CD4-positive, alpha-beta T cell treated with Interleukin-10 for 1 hour (primary cell): ENCODE measurements around the gene KIF26A.

Source experiments
- DNase-seq: peaks from one replicate; pipeline ENCODE4 v3.0.0-alpha.2; 2020

Gene KIF26A

DNA sequence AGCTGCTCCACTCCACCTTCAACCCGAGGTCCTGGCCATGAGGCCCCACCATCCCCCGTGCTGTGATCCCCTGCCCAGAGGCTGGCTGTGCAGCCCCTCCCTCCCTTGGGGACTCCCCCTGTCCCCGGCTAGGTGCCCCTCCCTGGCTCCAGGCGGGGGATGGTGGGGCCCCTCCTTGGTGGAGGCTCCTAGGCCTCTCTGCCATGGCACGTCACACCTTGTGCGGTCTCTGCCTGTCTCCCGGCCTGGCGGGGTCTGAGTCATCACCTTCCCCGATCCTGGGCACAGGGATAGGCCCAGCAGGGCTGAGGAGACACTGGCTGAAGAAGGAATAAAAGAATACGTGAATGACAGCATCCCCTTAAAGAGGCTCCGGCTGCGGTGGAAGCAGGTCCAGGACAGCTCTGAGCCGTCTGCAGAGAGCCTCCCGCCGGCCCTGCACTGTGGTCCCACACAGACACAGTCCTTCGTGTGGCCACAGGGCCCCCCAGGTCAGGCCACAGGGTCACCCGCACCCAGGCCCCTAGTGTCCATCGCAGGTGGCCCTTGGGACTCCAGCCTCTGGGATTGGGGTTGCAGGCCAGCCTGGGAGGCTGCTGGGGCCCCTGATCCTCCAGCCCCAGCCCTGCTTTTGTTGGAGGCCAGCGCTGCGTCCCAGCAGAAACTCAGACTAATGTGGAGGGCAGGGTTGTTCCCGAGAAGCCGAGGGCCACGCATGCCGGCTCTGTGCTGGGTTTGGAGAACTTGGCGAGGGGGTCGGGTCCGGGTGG, 43.6 kb downstream of the KIF26A start:
- no peak for DNase-seq

DNA sequence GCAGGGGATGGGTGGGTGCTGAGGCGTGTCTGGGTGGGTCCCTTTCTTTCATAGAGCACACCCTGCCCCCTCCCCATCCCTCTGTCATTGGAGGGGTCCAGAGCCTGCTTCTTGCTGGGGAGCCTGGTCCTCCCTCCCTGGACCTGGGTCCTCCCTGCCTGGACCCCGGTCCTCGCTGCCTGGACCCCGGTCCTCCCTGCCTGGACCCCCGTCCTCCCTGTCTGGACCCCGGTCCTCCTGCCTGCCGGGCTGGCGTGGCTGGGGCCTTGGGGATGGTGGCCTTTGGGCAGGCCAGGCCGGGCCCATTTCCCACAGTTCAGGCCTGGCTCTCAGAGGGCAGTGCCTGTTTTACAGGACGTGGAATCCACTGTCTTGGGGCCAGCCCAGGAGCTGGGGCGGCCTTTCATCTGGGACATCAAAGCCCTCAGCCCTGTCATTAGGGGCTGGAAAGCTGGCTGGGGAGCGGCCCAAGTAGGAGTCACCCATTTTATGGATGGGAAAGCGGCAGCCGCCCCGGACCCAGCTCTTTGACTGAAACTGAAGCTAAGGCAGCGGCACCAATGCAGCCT, 44.6 kb downstream of the KIF26A start:
- no peak for DNase-seq

DNA sequence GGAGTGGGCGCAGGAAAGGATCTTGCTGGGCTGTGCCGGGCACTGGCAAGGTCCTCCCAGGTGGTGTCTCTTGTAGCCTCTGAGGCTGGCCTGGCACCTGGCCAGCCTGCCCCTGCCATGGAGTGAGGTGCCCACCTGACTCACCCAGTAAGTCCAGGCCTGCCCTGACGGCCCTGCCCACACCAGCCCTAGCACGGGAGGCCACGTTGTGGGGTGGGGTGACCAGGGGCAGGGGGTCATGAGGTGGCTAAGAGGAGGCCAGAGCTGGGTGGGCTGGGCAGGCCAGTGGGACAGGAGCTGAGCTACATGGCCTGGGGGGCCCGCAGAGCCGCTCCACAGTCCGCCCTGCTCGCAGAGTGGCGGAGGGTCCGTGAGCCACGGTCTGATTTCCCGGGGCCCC, 45.4 kb downstream of the KIF26A start:
- DNase-seq: no peak

DNA sequence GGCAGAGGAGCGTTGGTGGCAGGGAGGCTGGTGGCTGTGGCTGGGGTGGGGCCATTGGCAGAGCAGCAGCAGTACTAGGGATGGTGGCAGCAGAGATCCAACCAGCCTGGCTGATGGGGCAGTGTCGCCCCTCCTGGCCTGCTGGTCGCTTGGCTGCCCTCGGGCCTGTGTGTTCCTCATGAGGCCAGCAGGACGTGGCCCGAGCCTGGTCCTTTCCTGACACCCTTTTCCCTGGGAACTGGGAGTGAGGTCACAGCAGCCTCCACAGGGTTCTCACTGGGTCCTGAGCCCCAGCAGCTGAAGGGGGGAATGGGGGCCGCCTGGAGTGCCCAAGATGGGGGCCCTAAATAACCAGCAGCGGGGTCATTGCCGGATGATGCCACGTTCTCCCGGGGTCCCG, 46.1 kb downstream of the KIF26A start:
- no peak for DNase-seq

DNA sequence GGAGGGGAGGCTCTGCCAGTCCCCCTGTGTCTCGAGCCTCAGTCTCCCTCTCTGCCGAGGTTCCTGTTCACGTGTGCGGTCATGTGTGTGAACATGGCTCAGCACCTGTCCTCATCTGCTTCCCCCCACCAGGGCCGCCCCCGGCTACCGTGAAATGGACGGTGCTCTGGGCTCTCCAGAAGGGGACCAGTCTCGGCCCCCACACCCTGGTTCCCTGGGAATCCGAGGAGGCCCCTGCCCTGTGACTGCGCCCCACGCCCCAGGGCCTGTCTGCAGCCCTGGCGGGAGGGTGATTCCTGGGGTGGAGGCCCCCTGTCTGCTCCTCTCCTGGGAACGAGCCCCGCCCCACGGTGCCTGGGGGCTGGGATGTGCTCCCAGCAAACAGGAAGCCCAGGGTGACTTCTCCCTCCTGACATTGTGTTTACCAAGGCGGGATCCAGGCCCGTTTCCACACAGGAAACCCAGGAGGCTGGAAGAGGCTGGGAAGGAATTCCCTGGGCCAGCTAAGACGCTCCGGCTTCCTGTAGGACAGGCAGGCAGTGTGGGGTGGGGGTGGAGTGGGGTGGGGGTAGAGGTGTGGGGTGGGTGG, 46.6 kb downstream of the KIF26A start:
- no peak for DNase-seq

DNA sequence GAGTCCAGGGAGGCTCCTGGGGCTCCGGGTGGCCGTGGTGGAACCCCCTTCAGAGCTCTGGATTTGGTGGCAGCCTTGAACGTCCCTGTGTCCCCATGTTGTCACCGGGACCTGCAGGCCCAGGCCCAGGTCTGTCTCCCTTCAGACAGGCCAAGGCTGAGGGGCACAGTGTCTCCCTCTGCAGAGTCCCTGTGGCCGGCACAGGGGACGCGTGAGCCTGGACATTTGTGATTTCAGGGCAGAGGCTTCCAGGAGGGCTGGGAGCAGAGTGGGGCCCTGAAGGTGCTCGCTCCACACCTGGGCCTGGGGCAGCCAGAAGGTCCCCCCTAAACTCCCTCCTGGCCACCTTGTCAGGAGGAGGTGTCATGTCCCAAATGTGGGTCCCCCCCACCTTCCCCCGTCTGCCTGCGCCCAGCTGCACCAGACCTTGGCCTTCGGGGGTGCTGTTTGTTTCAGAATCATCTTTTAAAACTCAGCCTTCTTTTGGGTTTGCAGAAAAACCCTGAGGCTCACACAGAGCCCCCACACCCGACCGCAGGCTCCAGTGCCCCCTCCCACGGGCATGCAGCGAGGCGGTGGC, 47.6 kb downstream of the KIF26A start:
- DNase-seq: no peak

DNA sequence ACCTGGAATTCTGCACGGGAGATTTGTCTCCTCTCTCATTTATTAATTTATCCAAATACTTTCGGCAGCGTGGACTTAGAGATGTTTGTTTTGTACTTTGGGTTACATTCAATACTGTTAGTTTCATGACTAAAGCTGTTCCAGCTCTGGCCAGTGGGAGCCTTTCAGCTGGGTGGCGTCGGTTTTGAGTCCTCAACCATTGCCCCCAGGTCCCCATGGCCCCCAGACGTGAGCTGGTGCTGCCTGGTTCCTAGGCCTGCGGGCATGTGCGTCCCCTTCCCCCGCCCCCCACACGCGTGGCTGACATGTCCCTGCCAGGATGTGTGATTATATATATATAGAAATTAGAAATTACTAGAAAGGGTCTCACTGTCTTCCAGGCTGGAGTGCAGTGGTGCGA, 48.2 kb downstream of the KIF26A start:
- DNase-seq: no peak

DNA sequence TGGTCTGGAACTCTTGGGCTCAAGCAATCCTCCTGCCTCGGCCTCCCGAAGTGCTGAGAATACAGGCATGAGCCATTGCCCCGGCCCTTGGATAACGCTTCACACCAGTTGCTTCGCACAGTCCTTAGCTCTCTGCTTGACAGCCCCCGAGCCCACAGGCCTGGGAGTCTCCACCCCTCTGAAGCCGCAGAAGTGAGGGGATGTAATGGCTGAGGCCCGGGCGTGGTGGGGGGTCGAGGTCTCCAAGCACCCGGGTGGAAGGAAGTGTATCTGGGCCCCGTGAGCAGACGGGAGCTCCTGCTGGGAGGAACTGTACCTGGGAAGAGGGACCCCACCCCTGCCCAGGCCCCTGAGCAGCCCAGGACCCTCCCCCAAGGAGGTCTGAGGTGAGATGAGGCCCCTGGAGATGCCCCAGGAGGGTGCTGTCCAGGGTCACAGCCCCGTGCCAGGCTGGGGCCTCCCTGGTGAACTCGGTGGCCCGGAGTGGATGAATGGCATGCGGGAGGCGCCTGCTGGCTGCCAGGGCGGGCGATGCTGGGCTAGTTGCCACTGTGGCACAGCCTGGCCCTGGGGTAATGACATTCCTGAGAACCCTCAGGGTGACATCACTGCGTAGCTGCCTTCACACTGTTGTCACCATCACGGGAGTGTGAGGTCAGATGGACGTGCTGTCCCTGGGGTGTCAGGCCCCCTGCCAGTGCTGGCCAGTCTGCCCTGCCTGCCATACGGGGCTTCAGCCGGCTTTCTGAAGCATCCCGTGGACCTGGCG, 48.9 kb downstream of the KIF26A start:
- no peak for DNase-seq

DNA sequence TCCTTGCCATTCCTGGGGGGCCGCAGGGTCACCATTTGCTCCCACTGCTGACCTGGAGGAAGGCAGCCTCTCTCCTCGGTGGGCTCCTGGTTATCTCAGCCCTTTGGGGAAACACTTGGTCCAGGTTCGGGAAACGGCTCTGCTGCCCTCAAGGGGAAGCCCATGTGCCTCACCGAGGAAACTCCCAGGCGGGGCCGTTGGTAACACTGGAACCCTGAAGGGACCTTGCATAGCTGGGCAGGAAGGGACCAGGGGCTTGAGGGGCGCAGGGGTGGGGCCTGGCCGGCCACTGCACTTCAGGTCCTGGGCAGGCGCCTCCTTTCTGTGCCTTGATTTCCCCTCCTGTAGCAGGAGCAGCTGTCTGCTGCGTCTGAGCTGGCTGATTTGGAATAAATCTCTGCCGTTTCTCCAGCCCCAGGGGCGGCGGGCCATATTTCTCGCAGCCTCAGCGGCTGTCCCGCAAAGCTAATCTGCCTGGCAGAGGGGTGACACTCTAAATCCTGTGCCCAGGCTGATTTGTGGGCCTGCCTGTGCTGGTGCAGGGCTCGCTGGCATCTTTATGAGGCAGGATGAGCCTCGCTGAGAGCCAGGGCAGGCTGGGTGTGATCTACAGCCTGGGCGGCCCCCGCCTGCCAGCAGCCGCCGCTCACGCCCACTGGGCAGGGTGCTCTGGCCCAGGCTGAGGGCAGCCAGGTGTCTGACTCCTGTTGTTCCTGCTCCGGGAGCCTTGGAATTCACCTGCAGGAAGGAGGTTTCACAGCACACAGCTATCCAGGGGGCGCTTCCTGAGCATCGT, 49.7 kb downstream of the KIF26A start:
- DNase-seq: no peak

DNA sequence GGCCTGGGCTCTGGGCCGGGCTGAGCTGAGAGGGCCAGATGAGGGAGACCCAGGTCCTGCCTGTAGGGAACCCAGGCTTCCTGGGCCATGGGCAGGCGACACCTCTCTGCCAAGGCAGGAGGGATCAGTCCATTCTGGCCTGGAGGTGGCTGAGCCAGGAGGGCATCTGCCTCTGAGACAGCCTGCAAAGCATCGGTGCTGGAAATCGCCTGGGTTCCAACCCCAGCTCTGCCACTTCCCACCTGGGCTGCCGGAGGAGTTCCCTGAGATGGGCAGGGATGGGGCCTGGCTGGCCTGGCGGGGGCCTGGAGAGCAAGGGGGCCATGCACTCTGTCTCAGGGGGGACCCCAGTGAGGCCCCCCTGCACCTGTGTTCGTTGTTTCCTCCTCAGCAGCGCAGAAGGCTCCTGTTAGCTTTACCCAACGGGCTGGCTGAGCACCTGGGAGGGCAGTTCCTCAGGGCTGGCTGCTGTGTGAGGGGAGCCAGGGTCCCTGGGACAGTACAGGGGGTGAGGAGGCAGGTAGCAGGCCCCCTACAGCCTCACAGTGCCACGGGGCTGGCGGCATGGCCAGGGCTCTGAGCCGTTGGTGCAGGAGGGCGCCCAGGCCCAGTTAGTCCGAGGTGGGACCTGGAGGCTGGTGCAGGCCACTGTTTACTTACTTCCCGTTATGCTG, 50.5 kb downstream of the KIF26A start:
- no peak for DNase-seq

DNA sequence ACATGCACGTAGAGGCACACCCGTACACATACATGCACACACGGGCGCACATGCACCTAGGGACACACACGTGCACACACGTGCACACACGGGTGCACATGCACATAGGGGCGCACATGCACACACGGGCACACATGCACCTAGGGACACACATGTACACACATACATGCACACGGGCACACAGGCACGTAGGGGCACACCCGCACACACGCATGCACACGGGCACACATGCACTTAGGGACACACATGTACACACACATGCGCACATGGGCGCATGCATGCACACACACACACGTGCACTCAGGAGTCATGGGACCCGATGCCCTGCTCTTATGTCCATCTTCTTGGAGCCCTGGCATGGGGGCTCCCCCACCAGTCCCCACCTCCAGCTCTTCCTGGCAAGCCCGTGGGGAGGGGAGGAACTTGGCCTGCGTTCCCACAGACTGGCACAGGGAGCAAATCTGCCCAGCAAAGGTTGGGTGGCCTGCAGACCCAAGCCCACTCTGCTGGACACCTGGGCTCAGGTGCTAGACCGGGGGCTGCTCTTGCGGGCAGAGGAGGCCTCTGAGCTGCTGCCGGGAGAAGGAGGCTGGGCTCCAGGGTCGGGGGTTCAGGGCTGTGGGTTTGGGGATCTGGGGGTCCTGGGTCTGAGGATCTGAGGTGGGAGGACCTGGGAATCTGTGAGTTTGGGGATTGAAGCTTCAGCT, 51.4 kb downstream of the KIF26A start:
- no peak for DNase-seq

DNA sequence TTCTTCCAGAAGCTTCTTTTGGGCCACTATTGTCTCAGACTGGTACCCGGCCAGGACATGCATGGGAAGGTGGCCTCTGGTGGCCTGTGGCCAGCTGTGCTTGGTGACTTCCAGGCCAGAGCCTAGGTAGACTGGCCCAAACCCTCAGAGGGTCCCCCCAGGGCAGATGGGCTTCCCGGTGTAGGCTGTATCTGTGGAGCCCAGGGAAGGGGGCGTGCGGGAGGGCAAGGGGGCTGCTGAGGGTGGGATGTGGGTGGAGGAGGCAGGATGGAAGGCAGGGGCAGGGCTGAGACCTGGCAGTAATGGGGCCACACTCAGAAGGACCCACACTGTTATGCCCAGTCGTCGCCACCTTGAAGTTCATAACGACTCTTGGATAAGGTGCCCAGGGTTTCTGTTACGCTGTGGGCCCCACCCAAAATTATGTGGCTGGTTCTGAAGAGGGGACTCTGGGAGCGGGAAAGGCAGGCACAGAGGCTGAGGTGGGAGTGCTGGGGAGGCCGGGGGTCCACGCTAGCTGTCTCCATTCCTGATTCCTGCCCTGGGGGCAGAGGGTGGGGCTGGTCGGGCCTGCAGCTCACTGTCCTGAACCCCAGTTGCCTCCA, 52.1 kb downstream of the KIF26A start:
- no peak for DNase-seq

DNA sequence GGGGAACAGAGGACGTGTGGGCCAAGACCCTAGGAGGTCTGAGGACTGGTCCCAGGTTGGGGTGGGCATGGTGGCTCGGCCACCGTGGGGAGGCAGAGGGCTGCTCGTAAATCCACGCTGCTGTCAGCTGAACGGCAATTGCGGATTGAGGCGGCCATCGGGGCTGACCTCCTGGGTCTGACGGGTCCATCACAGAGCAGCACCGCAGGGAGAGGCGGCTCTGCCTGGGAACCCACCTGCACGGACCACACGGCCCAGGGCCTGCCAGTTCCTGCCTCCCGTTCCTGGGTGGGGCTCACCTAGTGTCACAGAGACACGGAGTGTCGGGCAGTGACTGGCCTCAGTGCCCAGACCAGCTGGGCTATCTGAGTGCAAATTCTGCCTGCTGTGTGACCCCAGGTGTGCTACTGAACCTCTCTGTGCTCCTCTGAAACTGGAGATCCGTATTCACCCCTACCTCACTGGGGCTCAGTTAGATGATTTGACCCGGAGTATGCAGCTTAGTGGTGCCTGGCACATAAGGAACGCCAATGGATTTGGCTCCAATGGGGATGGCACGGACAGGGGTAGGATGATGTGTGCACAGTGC, 53.1 kb downstream of the KIF26A start:
- DNase-seq: no peak

DNA sequence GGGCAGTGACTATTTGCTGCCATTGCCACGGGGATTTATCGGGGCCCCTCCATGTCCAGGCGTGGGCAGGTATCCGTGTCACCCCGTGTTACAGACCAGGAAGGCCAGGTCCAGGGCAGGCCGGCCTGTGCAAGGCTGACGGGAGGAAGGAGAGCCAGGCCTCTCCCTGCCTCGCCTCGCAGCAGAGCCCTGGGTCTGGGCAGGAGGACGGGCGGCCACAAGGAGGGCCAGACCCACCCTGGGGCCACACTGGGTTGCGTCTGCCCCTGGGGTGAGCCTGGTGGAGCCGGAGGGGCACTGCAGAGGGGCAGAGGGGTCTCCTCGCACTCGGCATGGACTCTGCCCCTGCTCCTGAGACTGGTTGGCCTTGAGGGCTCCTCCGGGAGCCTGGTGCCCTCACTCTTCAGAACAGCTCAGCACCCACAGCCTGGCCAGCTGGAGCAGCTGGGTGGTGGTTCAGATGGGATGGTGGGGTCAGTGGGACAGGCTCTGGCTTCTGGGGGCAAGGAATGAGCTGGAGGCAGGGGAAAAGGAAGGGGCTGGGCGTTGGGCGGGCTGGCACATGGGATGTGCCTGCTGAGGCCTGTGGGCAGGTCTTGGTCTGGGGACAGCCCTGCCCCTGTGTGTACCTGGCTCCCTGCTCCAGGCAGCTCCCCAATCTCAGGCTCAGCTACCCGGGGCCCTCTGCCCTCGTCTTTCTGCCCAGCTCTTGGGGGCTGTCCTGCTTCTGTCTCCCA, 53.9 kb downstream of the KIF26A start:
- no peak for DNase-seq

DNA sequence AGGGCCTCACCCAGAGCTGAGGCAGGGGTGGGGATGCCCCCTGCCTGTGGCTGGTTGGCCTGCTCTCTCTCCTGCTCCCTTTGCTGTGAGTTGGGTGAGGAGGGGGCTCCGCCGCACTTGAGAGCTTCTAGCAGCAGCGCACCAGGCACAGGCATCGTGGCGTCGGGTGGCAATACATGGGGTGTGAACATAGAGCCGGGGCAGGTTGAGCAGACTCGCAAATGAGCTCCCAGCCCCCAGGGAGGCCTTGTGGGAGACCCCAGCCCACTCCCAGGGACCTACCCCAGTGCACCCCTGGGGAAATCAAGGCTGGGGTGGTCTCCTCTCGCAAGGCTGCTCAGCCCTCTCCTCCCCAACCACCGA, 54.5 kb downstream of the KIF26A start:
- DNase-seq: no peak

DNA sequence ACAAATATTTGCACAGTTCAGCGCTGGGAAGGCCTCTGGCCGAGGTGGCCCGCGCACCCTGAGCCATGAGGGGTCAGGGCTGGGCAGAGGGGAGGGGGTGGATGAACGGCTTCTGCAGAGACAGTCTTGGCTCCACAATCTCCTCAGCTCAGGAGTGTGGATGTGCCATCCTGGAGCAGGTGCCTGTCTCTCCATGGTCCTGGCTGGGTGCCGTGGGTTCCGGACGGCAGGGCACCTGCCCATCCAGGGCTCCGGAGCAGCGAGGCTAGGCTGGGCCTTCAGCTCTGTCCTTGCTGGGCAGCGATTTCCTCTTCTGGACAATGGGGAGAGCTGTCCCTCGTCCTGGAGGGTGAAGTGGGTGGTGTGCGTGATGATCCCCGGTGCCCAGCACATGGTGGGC, 55.6 kb downstream of the KIF26A start:
- no peak for DNase-seq

DNA sequence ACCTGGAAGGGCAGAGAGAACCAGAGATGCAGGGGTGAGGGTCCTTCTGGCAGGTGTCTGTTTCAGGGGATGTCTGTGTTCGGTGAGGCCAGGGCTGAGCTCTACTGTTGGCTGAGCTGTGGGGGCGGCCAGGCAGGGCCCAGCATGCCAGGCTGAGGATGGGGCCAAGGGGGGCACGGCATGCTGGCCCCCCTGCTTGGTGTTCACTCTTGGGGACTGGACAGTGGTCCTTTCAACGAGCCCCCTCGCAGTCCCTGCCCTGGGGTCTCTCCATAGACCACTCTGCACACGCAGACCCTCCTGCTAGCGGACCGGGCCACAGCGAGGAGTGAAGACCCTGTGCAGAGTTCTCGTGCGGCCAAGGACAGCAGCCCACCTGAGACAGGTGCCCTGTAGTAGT, 56.3 kb downstream of the KIF26A start:
- no peak for DNase-seq

DNA sequence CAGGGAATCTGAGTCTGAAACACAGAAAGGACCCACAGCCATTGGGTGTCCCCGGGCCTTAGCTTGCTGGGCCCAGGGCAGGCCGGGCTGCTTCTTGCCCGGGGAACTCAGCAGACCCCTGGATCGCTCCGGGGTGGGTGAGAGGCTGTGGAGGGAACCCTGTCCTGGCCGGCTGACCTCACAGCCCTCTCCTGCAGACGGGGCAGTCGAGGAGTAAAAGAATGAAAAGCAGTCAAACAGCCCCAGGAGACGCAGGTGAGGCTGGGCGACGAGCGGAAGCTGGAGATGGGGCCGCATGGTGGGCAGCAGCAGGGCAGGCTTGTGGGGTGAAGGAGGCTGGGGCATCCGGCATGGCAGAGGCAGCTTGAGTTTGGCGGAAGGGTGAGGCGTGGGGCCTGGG, 57.0 kb downstream of the KIF26A start:
- DNase-seq: no peak

DNA sequence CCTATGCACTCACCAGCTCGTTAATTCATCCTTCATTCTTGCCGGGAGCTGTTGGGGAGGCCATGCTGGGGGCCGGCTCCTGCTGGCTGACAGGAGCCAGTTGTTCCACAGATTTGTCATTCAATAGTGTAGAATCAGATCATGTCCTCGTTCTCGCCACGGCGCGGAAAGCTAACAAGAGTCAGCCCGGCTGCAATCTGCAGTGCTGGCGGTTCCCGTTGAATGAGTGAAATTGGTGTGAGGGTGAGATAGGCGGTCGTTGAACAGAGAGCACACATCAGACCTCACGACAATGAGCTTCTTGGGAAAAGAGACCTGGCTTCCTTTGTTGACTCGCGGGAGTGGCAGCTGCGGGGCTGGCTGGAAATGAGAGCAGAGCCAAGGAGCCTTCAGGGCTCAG, 57.5 kb downstream of the KIF26A start:
- DNase-seq: no peak
